Aorta (tissue), 5 donors: ENCODE measurements around the gene AQP7. TPM values are rescaled to one million over a fixed set of nuclear protein-coding genes. Genes with fewer than 3 reads are reported as not detected.
"Not testable (repeated sequence)": the region's sequence is repeated elsewhere in the genome, so short reads cannot be mapped to it uniquely, and the experiment has no call there.

Source experiments
- ATAC-seq: fragments of 200-7000 bp; cut with Tn5 transposase; one replicate; pipeline ENCODE4 v1.9.1; 2022; ENCODE audit warnings: moderate library complexity; ENCODE audit not compliant: low FRiP score
- DNase-seq, 2 donors: peaks; one replicate each; pipeline ENCODE4 v3.0.0-alpha.2; 2020
- H3K27ac ChIP-seq, 2 donors: one replicate each; pipeline ENCODE4 v1.5.1; 2013; ENCODE audit warnings: low read length in 2 of 2, mild to moderate bottlenecking in 2 of 2, moderate library complexity in 2 of 2, control low read depth in 1 of 2, inconsistent platforms in 1 of 2, low read depth in 1 of 2
- H3K27me3 ChIP-seq, 2 donors: one replicate each; pipeline ENCODE4 v1.6.1; 2013; ENCODE audit warnings: control low read depth in 1 of 2, low read length in 1 of 2, mild to moderate bottlenecking in 1 of 2, moderate library complexity in 1 of 2; ENCODE audit not compliant: insufficient read depth in 2 of 2, control insufficient read depth in 1 of 2
- H3K36me3 ChIP-seq, 2 donors: one replicate each; pipeline ENCODE4 v1.6.1; 2013; ENCODE audit warnings: control low read depth in 1 of 2, low read length in 1 of 2, mild to moderate bottlenecking in 1 of 2; ENCODE audit not compliant: insufficient read depth in 2 of 2, control insufficient read depth in 1 of 2
- H3K4me1 ChIP-seq, 2 donors: one replicate each; pipeline ENCODE4 v1.6.1; 2013; ENCODE audit warnings: low read length in 2 of 2, control low read depth in 1 of 2, mild to moderate bottlenecking in 1 of 2, moderate library complexity in 1 of 2; ENCODE audit not compliant: insufficient read depth in 2 of 2, control insufficient read depth in 1 of 2
- H3K4me3 ChIP-seq, 2 donors: one replicate each; pipeline ENCODE4 v1.5.1; 2013; ENCODE audit warnings: low read length in 2 of 2, control low read depth in 1 of 2, mild to moderate bottlenecking in 1 of 2
- H3K9me3 ChIP-seq: one replicate; pipeline ENCODE4 v1.6.1; 2013; ENCODE audit warnings: mild to moderate bottlenecking, low read length; ENCODE audit not compliant: control insufficient read depth
- WGBS, 2 donors: extraction: QIAGEN DNeasy Blood & Tissue Kit; methylation state at CpG; one replicate each; pipeline ENCODE4 v1.1.7; 2013; 5-methylcytosine and 5-hydroxymethylcytosine counted together
- intact Hi-C, 2 donors: fragments of 100-400 bp; cut with DNase I; formaldehyde crosslinking; loops; one replicate each; pipeline versions ENCODE4 v1.14.2 to v1.15.0; 2022
- polyA plus RNA-seq, 2 donors: library from polyadenylated mRNA; stranded (reverse); fragments of 200-250 nt; gene quantifications; one replicate each; pipeline ENCODE4 v1.2.3, GENCODE V29; 2013
- total RNA-seq, 2 donors: library from RNA; stranded (reverse); fragmentation: NEBNext Ultra II Directional; extraction: Animal tissue kit (Norgen Biotek cat#: 25700); gene quantifications; one replicate each; pipeline ENCODE4 v1.2.1, GENCODE V29; 2021
- donor health status: healthy with polysubstance abuse.
- donor health status: Bipolar disorder and iron deficiency.
- donor health status: DM: no; HTN: no; CAD: no.
- donor health status: DM: no; HTN: no; CAD: no.
- donor health status: DM: yes; HTN: yes; CAD: no.

AQP7 gene
- total and polyA plus RNA-seq, 4 donors = 1.4 to 12.0 (median 5.9) TPM

DNA sequence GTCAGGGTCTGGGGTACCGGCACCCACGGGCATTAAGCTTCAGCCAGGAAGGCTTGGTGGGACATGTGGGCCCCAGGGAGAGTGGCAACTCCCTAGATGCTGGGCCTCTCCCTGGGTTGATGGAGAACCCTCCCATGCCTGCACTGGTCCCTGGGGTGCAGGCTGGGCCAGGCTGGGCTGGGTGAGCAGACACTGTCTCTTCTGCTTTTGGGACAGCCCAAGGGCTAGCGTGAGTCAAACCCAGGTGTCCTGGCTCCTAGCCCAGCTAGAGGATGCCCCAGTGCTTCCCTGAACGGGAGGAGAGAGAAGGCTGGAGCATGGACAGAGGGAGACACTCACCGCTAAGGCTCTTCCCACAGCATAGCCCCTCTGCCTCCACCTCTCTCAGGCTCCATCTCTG lies 5.7 kb upstream of the AQP7 start:
- ATAC-seq (peak; percentile 43), DNase-seq (no peak)
- Histone ChIP-seq H3K4me3 (no peak overlapping the region), H3K27me3 (no peaks in the 10 kb centered on the region), H3K27ac (no peak overlapping the region), H3K36me3 (no peaks in the 10 kb centered on the region), H3K9me3 (no peaks in the 10 kb centered on the region), H3K4me1 (no peaks in the 10 kb centered on the region)
- WGBS, 2 donors = 76 to 88% methylated on average over 5 of the region's 5 CpGs
- intact Hi-C loops = no loop called here

DNA sequence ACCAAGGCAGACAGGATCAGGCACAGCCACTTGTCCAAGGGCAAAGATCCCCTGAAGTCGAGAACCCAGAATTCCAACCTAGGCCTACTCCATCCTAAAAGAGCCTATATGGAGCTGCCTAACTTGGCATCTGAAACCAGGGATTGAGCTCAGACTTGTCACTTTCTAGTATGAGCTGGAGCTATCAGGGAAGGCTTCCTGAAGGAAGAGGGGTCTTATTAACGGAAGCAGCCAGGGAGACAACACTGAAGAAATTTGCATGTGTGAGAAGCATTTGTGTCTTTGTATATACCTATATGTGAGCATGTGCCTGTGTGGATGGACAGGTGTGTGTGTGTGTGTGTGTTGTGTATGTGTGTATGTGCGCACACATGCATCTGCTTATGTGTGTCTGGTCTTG lies 4.7 kb upstream of the AQP7 start:
- Histone ChIP-seq H3K27me3 (no peaks in the 10 kb centered on the region), H3K9me3 (no peaks in the 10 kb centered on the region), H3K4me1 (no peaks in the 10 kb centered on the region), H3K27ac (no peak overlapping the region), H3K4me3 (no peak overlapping the region), H3K36me3 (no peaks in the 10 kb centered on the region)
- WGBS, 2 donors = 96 to 98% methylated on average over 3 of the region's 3 CpGs
- ATAC-seq = no peak
- intact Hi-C loops = no loop called here
- DNase-seq = no peak

- Histone ChIP-seq H3K36me3 (no peaks in the 10 kb centered on the region), H3K4me3 (no peak overlapping the region), H3K27ac (no peak overlapping the region), H3K4me1 (no peaks in the 10 kb centered on the region), H3K27me3 (no peaks in the 10 kb centered on the region), H3K9me3 (no peaks in the 10 kb centered on the region)
- ATAC-seq (no peak), DNase-seq (no peak)
- intact Hi-C loops = no loop called here
- 83 to 89% methylated on average over 4 of the region's 4 CpGs for WGBS, 2 donors
These were observed 2.5 kb upstream of the AQP7 start for GRCh38 chr9:33404788-33405362.

DNA sequence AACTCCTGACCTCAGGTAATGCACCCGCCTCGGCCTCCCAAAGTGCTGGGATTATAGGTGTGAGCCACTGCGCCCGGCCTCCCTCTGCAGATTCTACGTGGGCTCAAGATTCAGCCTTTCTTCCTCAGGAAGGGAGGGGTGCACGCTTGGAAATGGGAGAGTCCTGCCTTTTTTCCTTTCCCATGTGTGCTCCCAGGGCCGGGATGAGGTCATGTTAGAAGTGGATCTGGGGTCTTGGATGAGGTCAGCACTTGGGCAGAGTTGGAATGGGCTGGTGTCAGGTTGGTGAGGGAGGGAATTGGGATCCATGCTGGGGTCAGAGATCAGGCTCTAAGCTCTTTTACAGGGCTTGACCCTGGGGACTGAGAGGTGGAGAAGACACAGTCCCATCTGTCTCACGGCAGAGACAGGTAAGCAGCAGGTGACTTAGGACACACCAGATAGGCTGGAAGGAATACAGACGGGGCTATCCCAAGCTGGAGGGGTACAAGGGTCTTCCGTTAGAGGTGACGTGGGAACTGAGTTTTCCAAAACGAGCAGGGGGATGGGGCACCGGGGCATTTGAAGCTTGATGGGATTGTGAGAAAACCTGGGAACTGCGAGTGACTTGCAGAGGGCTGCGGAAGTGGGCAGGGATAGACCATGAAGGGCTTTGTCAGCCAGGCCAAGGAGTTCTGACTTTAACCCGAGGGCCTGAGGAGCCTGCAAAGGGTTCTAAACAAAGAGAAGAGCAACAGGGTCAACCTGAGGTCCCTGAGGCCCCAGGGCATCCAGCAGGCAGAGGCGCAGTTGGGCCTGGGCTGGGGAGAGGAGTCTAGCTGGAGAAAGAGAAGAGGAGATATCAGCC lies 1.8 kb upstream of the AQP7 start:
- DNase-seq (no peak), ATAC-seq (no peak)
- no peaks in the 10 kb centered on the region for H3K9me3 ChIP-seq
- 90 to 92% methylated on average over 17 of the region's 17 CpGs for WGBS, 2 donors
- no peaks in the 10 kb centered on the region for H3K36me3 ChIP-seq
- no peaks in the 10 kb centered on the region for H3K4me1 ChIP-seq
- no peaks in the 10 kb centered on the region for H3K27me3 ChIP-seq
- H3K4me3 ChIP-seq = no peak overlapping the region
- intact Hi-C loops = no loop called here
- no peak overlapping the region for H3K27ac ChIP-seq

DNA sequence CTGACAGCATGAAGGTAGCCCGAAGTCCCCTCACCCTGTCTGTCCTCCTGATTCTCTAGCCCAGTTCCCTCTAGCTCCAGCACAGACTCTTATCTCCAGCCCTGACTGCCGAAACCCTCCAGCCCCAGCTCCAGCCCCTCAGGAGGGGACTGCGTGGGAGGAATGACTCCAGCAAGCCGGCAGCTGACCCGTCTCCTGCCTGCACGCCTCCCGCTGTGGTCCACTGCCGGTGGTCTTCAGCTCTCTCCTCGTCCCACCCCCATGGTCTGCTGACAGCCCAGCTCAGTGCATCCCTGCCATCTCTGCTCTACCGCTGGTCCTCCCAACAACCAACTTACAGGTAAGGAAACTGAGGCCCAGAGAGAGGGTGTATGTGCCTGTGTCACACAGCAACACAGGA lies 559 bp downstream of the AQP7 start:
- ATAC-seq, H3K9me3 ChIP-seq, H3K4me3 ChIP-seq, H3K4me1 ChIP-seq, intact Hi-C loops, H3K36me3 ChIP-seq, H3K27me3 ChIP-seq, H3K27ac ChIP-seq, DNase-seq: not testable (repeated sequence)
- WGBS, 2 donors = 81% methylated on average over 9 to 10 of the region's 10 CpGs

GRCh38 chr9:33399047-33399446 lies 3.3 kb downstream of the AQP7 start:
- DNase-seq, H3K36me3 ChIP-seq, H3K4me1 ChIP-seq, H3K27ac ChIP-seq, H3K9me3 ChIP-seq, intact Hi-C loops, ATAC-seq, H3K4me3 ChIP-seq, H3K27me3 ChIP-seq: not testable (repeated sequence)
- WGBS, 2 donors = 84 to 89% methylated on average over 4 of the region's 4 CpGs

GRCh38 chr9:33397801-33398200 lies 4.6 kb downstream of the AQP7 start:
- H3K4me1 ChIP-seq, H3K9me3 ChIP-seq, H3K36me3 ChIP-seq, H3K27ac ChIP-seq, H3K4me3 ChIP-seq, intact Hi-C loops, H3K27me3 ChIP-seq, DNase-seq, ATAC-seq: not testable (repeated sequence)
- WGBS, 2 donors = 87 to 88% methylated on average over 2 to 3 of the region's 4 CpGs

- H3K9me3 ChIP-seq, H3K36me3 ChIP-seq, intact Hi-C loops, H3K4me1 ChIP-seq, H3K27me3 ChIP-seq, DNase-seq, ATAC-seq, H3K27ac ChIP-seq, H3K4me3 ChIP-seq: not testable (repeated sequence)
- 84 to 88% methylated on average over 15 of the region's 15 CpGs for WGBS, 2 donors
These were observed 7.0 kb downstream of the AQP7 start for GRCh38 chr9:33395159-33395879.
